ENCODE measurements around the gene RUNDC1. TPM values are rescaled to one million over a fixed set of nuclear protein-coding genes. Genes with fewer than 3 reads are reported as not detected.

The RUNDC1 gene
- total and polyA plus RNA-seq, 2 of the 8 experiments (the other 6 are each of a cell fraction or from before 2014, with no cell fraction given): 7.9 to 11.9 TPM

- Histone ChIP-seq H3K79me2 (ENCODE audit: control insufficient read depth in 1 of 2, insufficient read depth in 2 of 2, low read length in 2 of 2) (no peaks in the 10 kb centered on the region), H3K27ac (ENCODE audit: low read depth, low read length) (no peak overlapping the region), H2BK15ac (ENCODE audit: low read length) (no peak overlapping the region), H3K9ac (replicated peaks in 1 of 4; ENCODE audit: extremely low read depth in 1 of 4, low read depth in 3 of 4, low read length in 3 of 4) (no peak overlapping the region), H3K4me3 (ENCODE audit: extremely low read depth in 1 of 4, insufficient read depth in 2 of 4, low read depth in 3 of 4, low read length in 4 of 4) (no peak overlapping the region), H3K14ac (ENCODE audit: insufficient read length) (no peak overlapping the region), H4K5ac (ENCODE audit: insufficient read length, low read depth, low read length) (no peak overlapping the region), H3K9me3 (ENCODE audit: insufficient read depth in 2 of 2, low read depth in 1 of 2, low read length in 1 of 2) (no peaks in the 10 kb centered on the region), H2BK5ac (ENCODE audit: low read depth, low read length) (no peak overlapping the region), H3K4me2 (ENCODE audit: insufficient read depth in 1 of 2, low read depth in 2 of 2, low read length in 2 of 2) (no peak overlapping the region), H4K8ac (ENCODE audit: extremely low read depth, insufficient read depth, low read length) (no peak overlapping the region), H3K56ac (replicated peaks; ENCODE audit: insufficient read length, low read depth, low read length) (no peak overlapping the region), H2BK12ac (ENCODE audit: low read depth, low read length) (no peak overlapping the region), H3K23me2 (ENCODE audit: low read depth, low read length) (no peaks in the 10 kb centered on the region), H4K91ac (replicated peaks; ENCODE audit: insufficient read length, low read length) (no peak overlapping the region), H2AFZ (ENCODE audit: low read length) (no peak overlapping the region), H3K36me3 (ENCODE audit: control insufficient read depth in 2 of 4, insufficient read depth in 4 of 4, low read length in 3 of 4) (no peaks in the 10 kb centered on the region; a peak in 2 of 8 replicates), H3K18ac (ENCODE audit: extremely low read depth, low read length) (no peak overlapping the region), H3K23ac (ENCODE audit: insufficient read length) (no peak overlapping the region), H3K27me3 (replicated peaks in 1 of 4; ENCODE audit: control insufficient read depth in 3 of 4, extremely low read depth in 1 of 4, insufficient read depth in 3 of 4, low read length in 3 of 4) (no peaks in the 10 kb centered on the region), H3K4ac (replicated peaks; ENCODE audit: insufficient read length, low read depth, low read length) (no peak overlapping the region), H3K79me1 (ENCODE audit: low read depth, low read length) (no peaks in the 10 kb centered on the region), H2AK5ac (ENCODE audit: low read depth, low read length) (no peak overlapping the region), H4K20me1 (replicated peaks in 1 of 2; ENCODE audit: control insufficient read depth in 1 of 2, insufficient read depth in 2 of 2, low read length in 2 of 2) (no peaks in the 10 kb centered on the region), H2BK20ac (ENCODE audit: low read length) (no peak overlapping the region), H3K4me1 (replicated peaks in 1 of 4; ENCODE audit: control insufficient read depth in 3 of 4, insufficient read depth in 4 of 4, low read length in 3 of 4) (no peaks in the 10 kb centered on the region), H2BK120ac (replicated peaks; ENCODE audit: low read depth, low read length) (no peak overlapping the region)
- 60 to 100% methylated on average over 1 to 3 of the region's 3 CpGs for WGBS, 2 experiments (ENCODE audit: extremely low coverage in 1 of 2, insufficient coverage in 1 of 2, insufficient read length in 1 of 2, insufficient replicate concordance in 2 of 2, low coverage in 1 of 2, low lambda C conversion rate in 2 of 2, missing lambda C conversion rate in 1 of 2)
- DNase-seq (ENCODE audit: low read depth in 1 of 2, low spot score in 2 of 2): no peak
- ChIA-PET POLR2A (ENCODE audit: partially characterized antibody) (interaction anchor here (3.2 kb wide), 1 partner anchor 54 kb away, joined by 11 read pairs; the partner anchor contains the start of gene RPL27), CTCF (ENCODE audit: partially characterized antibody) (interaction anchor here (1.0 to 1.4 kb wide), 5 partner anchors 12 to 99 kb away, joined by 3 to 7 read pairs (median 4); no protein-coding TSS in a partner anchor)
- no peak for FAIRE-seq
- TF ChIP-seq CTBP2 (IDR thresholded peaks at IDR 0.05; ENCODE audit: borderline replicate concordance, insufficient read depth, insufficient read length, low read length): no peak
- no peak for TF ChIP-seq RFX5 (IDR thresholded peaks at IDR 0.05; ENCODE audit: borderline replicate concordance, low read depth, low read length)
- TF ChIP-seq EZH2 (IDR thresholded peaks at IDR 0.05; ENCODE audit: low read depth, low read length, severe bottlenecking): no peak
- no peak for TF ChIP-seq BCL11A (IDR thresholded peaks at IDR 0.05; ENCODE audit: low read depth in 2 of 2, low read length in 2 of 2)
- no peak for TF ChIP-seq FOSL1 (IDR thresholded peaks at IDR 0.05; ENCODE audit: insufficient read depth, low read depth, low read length)
- TF ChIP-seq CHD2 (IDR thresholded peaks at IDR 0.05; ENCODE audit: low read length): no peak
- TF ChIP-seq SUZ12 (IDR thresholded peaks at IDR 0.05; ENCODE audit: low read length): no peak
- TF ChIP-seq TAF1 (IDR thresholded peaks at IDR 0.05; ENCODE audit: low read depth, low read length): no peak
- no peak for TF ChIP-seq NRF1 (IDR thresholded peaks at IDR 0.05; ENCODE audit: low read depth, low read length)
- TF ChIP-seq EGR1 (IDR thresholded peaks at IDR 0.05; ENCODE audit: borderline replicate concordance, low read depth, low read length): no peak
- no peak for TF ChIP-seq E2F6 (IDR thresholded peaks at IDR 0.05)
- no peak for TF ChIP-seq HDAC2 (IDR thresholded peaks at IDR 0.05; ENCODE audit: borderline replicate concordance in 1 of 2, low read depth in 2 of 2, low read length in 2 of 2)
Measured at GRCh38 chr17:42944211-42944610, 36.2 kb upstream of the RUNDC1 start.
